ENCODE data around the gene STK40. TPM values are rescaled to one million over a fixed set of nuclear protein-coding genes. Genes with fewer than 3 reads are reported as not detected.

Gene STK40
- 19.6 and 23.9 TPM in 2 replicates for total RNA-seq

DNA sequence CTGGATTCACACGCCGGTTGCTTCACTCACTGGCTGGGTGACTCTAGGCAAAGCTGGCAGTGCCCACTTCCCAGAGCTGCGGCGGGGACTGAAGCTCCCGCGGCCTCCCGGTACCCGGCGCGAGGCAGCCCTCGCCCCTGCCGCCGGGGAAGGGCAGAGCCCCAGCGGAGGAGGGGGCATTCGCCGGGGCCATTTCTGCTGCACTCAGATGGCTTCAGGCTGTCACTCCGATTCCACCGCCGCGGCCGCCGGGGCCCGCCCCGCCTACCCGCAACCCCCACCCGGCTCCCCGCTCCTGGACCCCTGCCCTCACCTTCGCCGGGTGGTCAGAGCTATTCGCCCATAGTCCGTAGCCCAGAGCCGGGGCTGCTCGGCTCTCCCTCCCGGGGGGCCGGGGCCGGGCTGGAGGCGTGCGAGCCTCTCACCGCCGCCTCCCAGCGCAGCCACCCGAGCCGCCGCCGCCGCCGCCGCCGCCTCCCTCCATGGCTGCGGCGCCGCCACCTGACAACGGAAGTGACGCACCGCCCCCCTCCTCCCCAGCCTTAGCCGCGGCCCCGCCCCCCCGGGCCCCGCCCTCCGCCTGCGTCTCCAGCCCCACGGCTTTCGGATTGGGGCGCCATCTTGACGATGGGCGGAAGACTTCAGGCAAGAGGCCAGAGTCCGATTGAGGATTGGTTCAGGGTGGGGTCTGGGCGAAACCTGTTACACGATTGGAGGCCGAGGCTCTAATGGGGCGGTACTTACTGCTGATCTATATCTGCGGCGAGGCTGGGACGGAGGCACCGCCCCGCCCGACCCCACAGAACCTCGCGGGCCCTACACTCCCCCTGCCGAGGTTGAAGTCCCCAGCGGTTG, at the start of gene STK40:
TSS of gene STK40 (minus strand) at position 515 of the 855 bp plus-strand sequence. CDS start 24,592 bp downstream, outside the sequence.

DNA sequence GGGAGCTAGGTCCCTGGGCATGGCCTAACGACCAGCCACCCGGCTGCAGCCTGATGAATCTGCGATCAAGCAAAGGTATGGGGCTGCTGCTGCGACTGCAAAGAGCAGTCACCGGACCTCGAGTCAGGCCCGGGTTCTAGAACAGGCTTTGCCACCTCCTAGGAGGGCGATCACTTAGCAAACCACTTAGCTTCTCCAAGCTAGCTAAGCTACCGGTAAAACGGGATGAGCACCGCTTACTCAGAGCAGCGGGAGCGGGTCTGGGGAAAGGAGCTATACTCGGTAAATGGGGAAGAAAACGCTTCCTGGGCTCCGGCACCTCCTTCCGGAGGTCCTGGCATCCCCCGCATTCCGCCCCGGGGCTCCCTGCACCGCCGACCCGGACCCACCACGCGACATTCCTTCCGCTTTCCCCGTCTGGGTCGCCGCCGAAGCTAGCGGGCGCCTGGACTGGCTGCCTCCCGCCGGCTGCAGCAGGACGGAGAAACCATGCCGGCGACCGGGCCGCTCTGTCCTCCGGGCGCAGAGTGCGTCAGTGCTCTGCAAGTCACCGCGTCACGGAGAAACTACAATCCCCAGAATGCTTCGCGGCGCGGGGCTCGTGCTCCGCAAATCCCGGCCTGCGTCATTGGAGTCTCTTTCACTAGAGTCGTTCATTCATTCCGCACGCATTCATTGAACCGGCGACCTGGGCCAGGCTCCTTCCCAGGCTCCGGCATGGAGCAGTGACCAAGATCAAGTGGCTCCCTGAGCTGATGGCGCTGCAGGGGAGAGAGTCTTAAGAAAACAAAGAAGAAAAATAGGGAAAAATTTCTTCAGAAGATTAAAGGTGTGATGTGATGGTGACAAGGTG, 11.9 kb upstream of the STK40 start, which contains the start of gene LSM10:
TSS of gene LSM10 (minus strand) at position 531 of the 853 bp plus-strand sequence. CDS start 3,779 bp downstream, outside the sequence.

GRCh38 chr1:36323636-36324352, 61.9 kb downstream of the STK40 start, which contains the start of gene EVA1B:
TSS of gene EVA1B (minus strand) at chr1:36323645. CDS start at chr1:36323037, 608 bp downstream.

GRCh38 chr1:36306210-36306901, 79.4 kb downstream of the STK40 start, which contains the start of gene SH3D21:
TSS of gene SH3D21 (plus strand) at chr1:36306368. CDS start at chr1:36306421, 53 bp downstream.

Other genes starting within 250 kb of the STK40 start
- gene TRAPPC3, start 236.4 kb downstream of the STK40 start, total RNA-seq = 80.0 and 95.3 TPM in 2 replicates
- gene MAP7D1, start 229.8 kb downstream of the STK40 start, total RNA-seq = 192 and 199 TPM in 2 replicates
- gene THRAP3, start 161.5 kb downstream of the STK40 start, total RNA-seq = 83.1 and 103 TPM in 2 replicates
- 1.3 and 1.8 TPM in 2 replicates for gene SH3D21, start 79.6 kb downstream of the STK40 start, total RNA-seq
- 319 and 343 TPM in 2 replicates for gene EVA1B, start 62.3 kb downstream of the STK40 start, total RNA-seq
- gene LSM10, start 12.0 kb upstream of the STK40 start, total RNA-seq = 48.8 and 59.3 TPM in 2 replicates
- gene OSCP1, start 64.5 kb upstream of the STK40 start, total RNA-seq = 9.8 and 10.1 TPM in 2 replicates
- 175 and 183 TPM in 2 replicates for gene MRPS15, start 78.5 kb upstream of the STK40 start, total RNA-seq
- not detected in 2 replicates for gene CSF3R, start 97.0 kb upstream of the STK40 start, total RNA-seq

All from bronchus fibroblast of lung (primary cell).